B cell (primary cell): Measurements from ENCODE around the gene TRIP11.

Source experiments
- CTCF ChIP-seq: fragments of 200-600 bp; IDR thresholded peaks from one replicate; pipeline ENCODE4 v1.8.0; 2022; ENCODE audit warnings: antibody characterized with exemption, mild to moderate bottlenecking
- EZH2 ChIP-seq: IDR thresholded peaks from 2 replicates; pipeline ENCODE4 v1.6.1; 2012; ENCODE audit warnings: borderline replicate concordance, low read depth, mild to moderate bottlenecking, moderate library complexity, low read length; ENCODE audit not compliant: insufficient read depth, poor library complexity, severe bottlenecking

GRCh38 chr14:92009604-92010003, 30.3 kb downstream of the TRIP11 start:
- TF ChIP-seq EZH2 (no peak), CTCF (no peak)
